AG09319 (cell line): ENCODE results near the gene RET.

Source experiments
- DNase-seq: peaks from one replicate; pipeline ENCODE4 v3.0.0-alpha.2; 2010; ENCODE audit warnings: low read depth; ENCODE audit errors: extremely low read depth
- CTCF ChIP-seq: IDR thresholded peaks from 2 replicates; pipeline ENCODE4 v1.5.1; 2011; ENCODE audit warnings: low read depth, mild to moderate bottlenecking, inconsistent platforms, low read length, moderate library complexity

Gene RET

GRCh38 chr10:43059828-43060227, 17.0 kb upstream of the RET start:
- no peak for DNase-seq
- no peak for TF ChIP-seq CTCF

GRCh38 chr10:43060291-43060690, 16.6 kb upstream of the RET start:
- no peak for DNase-seq
- no peak for TF ChIP-seq CTCF

GRCh38 chr10:43061331-43061730, 15.5 kb upstream of the RET start:
- DNase-seq: no peak
- no peak for TF ChIP-seq CTCF

- no peak for DNase-seq
- TF ChIP-seq CTCF: no peak
These were observed 15.1 kb upstream of the RET start for GRCh38 chr10:43061760-43062159.

- no peak for DNase-seq
- no peak for TF ChIP-seq CTCF
These were observed 14.3 kb upstream of the RET start for GRCh38 chr10:43062402-43063160.

- no peak for DNase-seq
- no peak for TF ChIP-seq CTCF
These were observed 12.4 kb upstream of the RET start for GRCh38 chr10:43064331-43065075.

GRCh38 chr10:43065234-43065633, 11.6 kb upstream of the RET start:
- TF ChIP-seq CTCF: no peak
- DNase-seq: no peak
